Measurements from ENCODE around the gene LTA. TPM values are rescaled to one million over a fixed set of nuclear protein-coding genes. Genes with fewer than 3 reads are reported as not detected.

The LTA gene
- polyA plus RNA-seq, 3 donors, result 0.26 to 0.28 TPM; not detected in 1

GRCh38 chr6:31556307-31556706 lies 15.8 kb upstream of the LTA start:
- Histone ChIP-seq H3K27me3 (ENCODE audit: control insufficient read depth in 2 of 2, insufficient read depth in 2 of 2, low read length in 2 of 2) (no peaks in the 10 kb centered on the region), H3K9ac (ENCODE audit: insufficient read depth, low read length, poor library complexity, severe bottlenecking) (no peak overlapping the region), H3K36me3 (replicated peaks in 1 of 2; ENCODE audit: control insufficient read depth in 1 of 2, insufficient read depth in 2 of 2, low read length in 2 of 2) (no peaks in the 10 kb centered on the region), H3K4me1 (ENCODE audit: control insufficient read depth in 1 of 2, insufficient read depth in 2 of 2, low read length in 2 of 2) (peaks cover 67 to 70% of the 10 kb centered on the region in 2 donors), H3K27ac (ENCODE audit: low read depth in 1 of 2, low read length in 2 of 2) (no peak overlapping the region), H3K4me2 (replicated peaks; ENCODE audit: extremely low read depth, low read length, poor library complexity, severe bottlenecking) (no peak overlapping the region), H2AFZ (ENCODE audit: insufficient read depth, low read depth, low read length, poor library complexity, severe bottlenecking) (no peak overlapping the region), H3K79me2 (ENCODE audit: insufficient read depth, low read length) (peaks cover 25% of the 10 kb centered on the region), H4K20me1 (ENCODE audit: insufficient read depth, low read length) (no peaks in the 10 kb centered on the region), H3K9me3 (replicated peaks in 1 of 2; ENCODE audit: control insufficient read depth in 1 of 2, insufficient read depth in 1 of 2, low read length in 2 of 2) (no peaks in the 10 kb centered on the region), H3K4me3 (replicated peaks in 1 of 3; ENCODE audit: low read depth in 2 of 3, low read length in 3 of 3) (no peak overlapping the region)
- WGBS (ENCODE audit: insufficient coverage), result no CpG with 5 or more reads among the region's 3 CpGs
- peaks cover 70% of the 10 kb centered on the region for H3K4me1 Mint-ChIP-seq
- DNase-seq, result no peak
- no peaks in the 10 kb centered on the region for H3K9me3 Mint-ChIP-seq
- TF ChIP-seq CTCF (IDR thresholded peaks at IDR 0.05), result no peak
- H3K36me3 Mint-ChIP-seq, result peaks cover 12 to 28% of the 10 kb centered on the region in 2 donors
- peaks cover 0 to 2% (median 0%) of the 10 kb centered on the region in 3 donors for H3K27me3 Mint-ChIP-seq (ENCODE audit: low read depth in 3 of 3)
- intact Hi-C loops (cut with micrococcal nuclease), result no loop called here
- peak overlapping the region in 2 of 7 donors; percentile 14 to 71 for H3K27ac Mint-ChIP-seq
- no peak overlapping the region for H3K4me3 Mint-ChIP-seq

GRCh38 chr6:31557443-31558317 lies 14.4 kb upstream of the LTA start:
- Mint-ChIP-seq H3K36me3 (peaks cover 15 to 31% of the 10 kb centered on the region in 2 donors), H3K4me3 (peak overlapping the region; percentile 79 to 81), H3K4me1 (peaks cover 72% of the 10 kb centered on the region), H3K27me3 (ENCODE audit: low read depth in 3 of 3) (peaks cover 0 to 2% (median 0%) of the 10 kb centered on the region in 3 donors), H3K9me3 (no peaks in the 10 kb centered on the region), H3K27ac (peak overlapping the region; percentile 91 to 98 (median 94))
- no peaks in the 10 kb centered on the region for H4K20me1 ChIP-seq (ENCODE audit: insufficient read depth, low read length)
- no peak for TF ChIP-seq CTCF (IDR thresholded peaks at IDR 0.05)
- H3K4me1 ChIP-seq (ENCODE audit: control insufficient read depth in 1 of 2, insufficient read depth in 2 of 2, low read length in 2 of 2), result peaks cover 76% of the 10 kb centered on the region in 2 donors
- no peaks in the 10 kb centered on the region for H3K9me3 ChIP-seq (replicated peaks in 1 of 2; ENCODE audit: control insufficient read depth in 1 of 2, insufficient read depth in 1 of 2, low read length in 2 of 2)
- WGBS (ENCODE audit: insufficient coverage), result 23% methylated on average over 17 of the region's 24 CpGs
- peak overlapping the region; percentile 29 for H2AFZ ChIP-seq (ENCODE audit: insufficient read depth, low read depth, low read length, poor library complexity, severe bottlenecking)
- intact Hi-C loops (cut with micrococcal nuclease), result loop anchor here in 1 of 2 donors (2.0 kb wide), 1 partner anchor 29 kb away; the partner anchor contains the start of gene LST1
- peak in 2 of 3 donors; percentile 29 to 49 for DNase-seq
- peak overlapping the region; percentile 96 to 98 for H3K27ac ChIP-seq (ENCODE audit: low read depth in 1 of 2, low read length in 2 of 2)
- H3K36me3 ChIP-seq (replicated peaks in 1 of 2; ENCODE audit: control insufficient read depth in 1 of 2, insufficient read depth in 2 of 2, low read length in 2 of 2), result no peaks in the 10 kb centered on the region
- H3K9ac ChIP-seq (ENCODE audit: insufficient read depth, low read length, poor library complexity, severe bottlenecking), result peak overlapping the region; percentile 75
- H3K4me2 ChIP-seq (replicated peaks; ENCODE audit: extremely low read depth, low read length, poor library complexity, severe bottlenecking), result peak overlapping the region; percentile 78
- peaks cover 20% of the 10 kb centered on the region for H3K79me2 ChIP-seq (ENCODE audit: insufficient read depth, low read length)
- H3K4me3 ChIP-seq (replicated peaks in 1 of 3; ENCODE audit: low read depth in 2 of 3, low read length in 3 of 3), result peak overlapping the region in 2 of 3 experiments; percentile 12 to 66
- no peaks in the 10 kb centered on the region for H3K27me3 ChIP-seq (ENCODE audit: control insufficient read depth in 2 of 2, insufficient read depth in 2 of 2, low read length in 2 of 2)
